BJ (cell line): ENCODE results near the gene ASCC3. TPM values are rescaled to one million over a fixed set of nuclear protein-coding genes. Genes with fewer than 3 reads are reported as not detected.

Experiments
- CTCF ChIA-PET: fragments of 350-600 bp; formaldehyde crosslinking; extraction: SDS; loops from one replicate; lab custom pipeline; 2021; ENCODE audit warnings: antibody characterized with exemption, inconsistent platforms; lab: Yijun Ruan, JAX
- POLR2A ChIA-PET: fragments of 300-600 bp; sonication (Branson Sonifier 250); formaldehyde crosslinking; extraction: SDS; loops from one replicate; lab custom pipeline; 2021; ENCODE audit warnings: antibody characterized with exemption; lab: Charles Lee
- DNase-seq: peaks from one replicate; pipeline ENCODE4 v3.0.0-alpha.2; 2011; ENCODE audit warnings: low read depth
- H3K27me3 ChIP-seq: 2 replicates; pipeline ENCODE4 v1.6.0; 2011; ENCODE audit warnings: low read length; ENCODE audit not compliant: control insufficient read depth, insufficient read depth
- H3K36me3 ChIP-seq: 2 replicates; pipeline ENCODE4 v1.5.1; 2011; ENCODE audit warnings: low read length; ENCODE audit not compliant: control insufficient read depth, insufficient read depth
- H3K4me3 ChIP-seq: 2 replicates; pipeline ENCODE4 v1.5.1; 2011; ENCODE audit warnings: low read depth, mild to moderate bottlenecking, control low read depth, low read length
- polyA plus RNA-seq: library from polyadenylated mRNA; depleted of rRNA; stranded (reverse); fragments of >200 nt; gene quantifications from 2 replicates; pipeline ENCODE4 v1.2.3, GENCODE V29; 2011
- TF ChIP-seq, protein P1 (sequence below): IDR thresholded peaks from 2 replicates; pipeline ENCODE4 v1.5.1; 2011; ENCODE audit warnings: low read depth, mild to moderate bottlenecking, control low read depth, inconsistent platforms, low read length, moderate library complexity; ENCODE audit not compliant: insufficient read depth

The ASCC3 gene
- polyA plus RNA-seq, 1 experiment, result 30.4 TPM

DNA sequence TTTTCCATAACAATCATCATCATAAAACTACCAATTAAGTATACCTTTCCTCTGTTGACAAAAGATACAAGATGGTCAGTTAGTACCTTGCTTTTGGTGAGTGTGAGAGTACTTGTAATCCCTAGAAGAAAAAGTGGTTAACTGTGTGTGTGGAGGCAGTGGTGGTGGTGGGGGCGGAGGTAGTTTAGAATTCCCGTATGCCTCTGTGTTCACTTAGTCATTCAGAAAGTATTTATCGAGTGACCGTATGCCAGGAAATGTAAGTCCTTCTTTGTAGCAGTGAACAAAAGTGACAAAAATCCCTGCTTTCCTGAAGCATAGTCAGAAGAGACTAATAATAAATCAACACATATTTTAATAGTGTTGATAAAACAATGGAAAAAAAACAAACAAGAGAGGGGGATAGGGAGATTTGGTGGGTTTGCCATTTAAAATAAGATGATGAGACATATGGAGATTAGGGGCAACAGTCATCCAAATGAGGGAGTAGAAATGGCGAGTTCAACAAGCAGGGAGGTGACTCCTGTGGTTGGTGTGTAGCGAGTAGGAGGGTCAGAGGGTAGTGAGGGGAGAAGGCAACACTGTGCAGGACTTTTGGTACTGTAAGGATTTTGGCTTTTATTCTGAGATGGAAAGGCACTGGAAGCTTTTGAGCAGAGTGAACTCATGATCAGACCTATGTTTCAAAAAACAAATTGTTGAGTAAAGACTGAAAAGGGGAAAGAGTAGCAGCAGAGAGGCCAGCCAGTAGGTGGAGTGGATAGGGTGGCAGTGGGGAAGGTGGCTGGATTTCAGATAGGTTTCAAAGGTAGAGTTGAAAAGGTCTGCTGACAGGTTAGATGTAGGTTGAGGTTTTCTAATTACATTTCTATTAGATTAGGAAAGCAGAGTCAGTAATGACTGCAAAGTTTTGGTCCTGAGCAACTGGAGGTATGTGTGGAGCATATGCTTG lies 376.1 kb downstream of the ASCC3 start:
- no peaks in the 10 kb centered on the region for H3K27me3 ChIP-seq
- CTCF ChIA-PET, result interaction anchor here (1.0 to 1.2 kb wide), 2 partner anchors 15 to 25 kb away, joined by 3 read pairs; no protein-coding TSS in a partner anchor
- POLR2A ChIA-PET, result no interaction called here
- DNase-seq, result peak; percentile 66
- H3K4me3 ChIP-seq, result no peak overlapping the region
- TF ChIP-seq, protein P1, sequence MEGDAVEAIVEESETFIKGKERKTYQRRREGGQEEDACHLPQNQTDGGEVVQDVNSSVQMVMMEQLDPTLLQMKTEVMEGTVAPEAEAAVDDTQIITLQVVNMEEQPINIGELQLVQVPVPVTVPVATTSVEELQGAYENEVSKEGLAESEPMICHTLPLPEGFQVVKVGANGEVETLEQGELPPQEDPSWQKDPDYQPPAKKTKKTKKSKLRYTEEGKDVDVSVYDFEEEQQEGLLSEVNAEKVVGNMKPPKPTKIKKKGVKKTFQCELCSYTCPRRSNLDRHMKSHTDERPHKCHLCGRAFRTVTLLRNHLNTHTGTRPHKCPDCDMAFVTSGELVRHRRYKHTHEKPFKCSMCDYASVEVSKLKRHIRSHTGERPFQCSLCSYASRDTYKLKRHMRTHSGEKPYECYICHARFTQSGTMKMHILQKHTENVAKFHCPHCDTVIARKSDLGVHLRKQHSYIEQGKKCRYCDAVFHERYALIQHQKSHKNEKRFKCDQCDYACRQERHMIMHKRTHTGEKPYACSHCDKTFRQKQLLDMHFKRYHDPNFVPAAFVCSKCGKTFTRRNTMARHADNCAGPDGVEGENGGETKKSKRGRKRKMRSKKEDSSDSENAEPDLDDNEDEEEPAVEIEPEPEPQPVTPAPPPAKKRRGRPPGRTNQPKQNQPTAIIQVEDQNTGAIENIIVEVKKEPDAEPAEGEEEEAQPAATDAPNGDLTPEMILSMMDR, result no peak
- peaks cover 2% of the 10 kb centered on the region; the same call in 1 of the 2 replicates for H3K36me3 ChIP-seq

DNA sequence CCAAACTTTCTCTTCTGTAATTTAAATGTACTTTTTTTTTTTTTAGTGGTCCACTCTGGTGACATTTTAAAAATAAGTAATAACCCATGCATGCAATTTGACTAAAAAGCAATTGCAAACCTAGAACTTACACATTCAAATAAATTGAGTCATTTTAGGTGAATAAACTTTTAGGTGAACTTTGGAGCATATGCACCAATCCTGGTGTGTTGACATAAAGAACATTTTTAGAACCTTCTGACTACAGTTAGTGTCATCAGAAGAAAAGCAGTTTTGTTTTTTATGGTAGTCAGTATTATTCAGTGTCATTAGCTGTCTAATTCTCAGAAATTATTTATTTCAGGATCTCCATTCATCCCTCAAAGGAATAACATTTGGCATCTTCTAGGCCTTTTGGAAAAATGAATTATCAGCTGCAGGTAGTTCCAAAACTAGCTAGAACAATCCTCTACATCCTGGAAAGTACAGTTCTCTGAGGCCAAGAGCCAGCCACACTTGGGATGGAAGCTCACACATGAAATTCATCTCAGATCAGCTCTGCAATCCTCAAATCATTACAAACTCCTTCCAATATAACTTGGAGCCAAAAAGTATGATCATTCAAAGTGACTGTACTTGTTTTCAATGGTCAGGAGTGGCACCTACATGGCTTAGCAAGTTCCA lies 378.0 kb downstream of the ASCC3 start:
- no peak for DNase-seq
- TF ChIP-seq, protein P1, result no peak
- POLR2A ChIA-PET, result no interaction called here
- CTCF ChIA-PET, result interaction anchor here (1.0 kb wide), 1 partner anchor 21 kb away, joined by 3 read pairs; no protein-coding TSS in a partner anchor
- Histone ChIP-seq H3K4me3 (no peak overlapping the region), H3K27me3 (no peaks in the 10 kb centered on the region), H3K36me3 (no peaks in the 10 kb centered on the region)

- H3K36me3 ChIP-seq, result no peaks in the 10 kb centered on the region
- CTCF ChIA-PET, result interaction anchor here (1.0 to 1.1 kb wide), 2 partner anchors 377 to 386 kb away, joined by 3 read pairs; no protein-coding TSS in a partner anchor
- no peak overlapping the region for H3K4me3 ChIP-seq
- no peaks in the 10 kb centered on the region for H3K27me3 ChIP-seq
- POLR2A ChIA-PET, result no interaction called here
- DNase-seq, result no peak
- TF ChIP-seq, protein P1, result no peak
Measured at GRCh38 chr6:100493206-100493888, 387.8 kb downstream of the ASCC3 start.

DNA sequence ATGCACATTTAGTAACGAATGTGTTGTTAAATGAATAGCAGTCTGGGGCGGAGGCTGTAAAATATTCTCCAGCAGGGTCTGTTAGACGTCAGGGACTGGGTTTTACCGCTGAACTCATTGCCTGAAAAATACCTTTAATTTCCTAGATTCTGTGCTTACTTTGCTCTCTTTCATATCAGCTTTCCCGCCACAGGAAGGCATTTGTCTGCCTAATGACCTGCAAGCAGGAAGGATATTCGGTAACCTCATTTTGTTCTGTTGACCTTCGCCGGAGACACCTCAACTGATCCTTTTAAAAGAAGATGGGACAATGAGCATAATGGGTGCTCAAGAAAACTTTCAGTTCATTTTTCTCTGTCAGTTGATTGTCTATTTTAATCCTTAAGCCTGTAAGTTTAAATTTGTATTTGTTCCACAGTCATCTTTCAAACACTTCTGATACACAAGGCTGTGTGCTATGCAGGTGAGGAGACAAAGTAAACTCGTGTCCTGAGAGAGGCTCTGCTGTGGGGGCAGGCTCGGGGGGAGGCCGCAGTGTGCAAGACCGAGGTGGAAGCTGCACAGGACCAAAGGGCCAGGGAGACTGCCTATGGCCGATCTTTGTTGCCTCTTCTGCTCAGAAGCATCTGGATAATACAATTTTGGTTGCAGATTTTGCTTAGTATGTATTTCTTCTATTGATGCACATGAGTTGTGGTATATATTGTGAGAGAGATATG lies 389.0 kb downstream of the ASCC3 start:
- POLR2A ChIA-PET, result no interaction called here
- Histone ChIP-seq H3K4me3 (no peak overlapping the region), H3K36me3 (no peaks in the 10 kb centered on the region), H3K27me3 (no peaks in the 10 kb centered on the region)
- no peak for DNase-seq
- TF ChIP-seq, protein P1, result no peak
- CTCF ChIA-PET, result interaction anchor here (0.7 to 1.4 kb wide), 3 partner anchors 376 to 394 kb away, joined by 3 to 4 read pairs (median 3); no protein-coding TSS in a partner anchor
